HG02840 (cell line): Measurements from ENCODE around the gene APOBEC3B.
"Not testable (repeated sequence)": the region's sequence is repeated elsewhere in the genome, so short reads cannot be mapped to it uniquely, and the experiment has no call there.

Source experiments
- ATAC-seq: cut with Tn5 transposase; IDR thresholded peaks from one replicate; pipeline ENCODE4 v1.9.1; 2021; ENCODE audit warnings: mild to moderate bottlenecking, moderate library complexity, moderate number of reproducible peaks; ENCODE audit not compliant: unreplicated experiment, low FRiP score

The APOBEC3B gene

DNA sequence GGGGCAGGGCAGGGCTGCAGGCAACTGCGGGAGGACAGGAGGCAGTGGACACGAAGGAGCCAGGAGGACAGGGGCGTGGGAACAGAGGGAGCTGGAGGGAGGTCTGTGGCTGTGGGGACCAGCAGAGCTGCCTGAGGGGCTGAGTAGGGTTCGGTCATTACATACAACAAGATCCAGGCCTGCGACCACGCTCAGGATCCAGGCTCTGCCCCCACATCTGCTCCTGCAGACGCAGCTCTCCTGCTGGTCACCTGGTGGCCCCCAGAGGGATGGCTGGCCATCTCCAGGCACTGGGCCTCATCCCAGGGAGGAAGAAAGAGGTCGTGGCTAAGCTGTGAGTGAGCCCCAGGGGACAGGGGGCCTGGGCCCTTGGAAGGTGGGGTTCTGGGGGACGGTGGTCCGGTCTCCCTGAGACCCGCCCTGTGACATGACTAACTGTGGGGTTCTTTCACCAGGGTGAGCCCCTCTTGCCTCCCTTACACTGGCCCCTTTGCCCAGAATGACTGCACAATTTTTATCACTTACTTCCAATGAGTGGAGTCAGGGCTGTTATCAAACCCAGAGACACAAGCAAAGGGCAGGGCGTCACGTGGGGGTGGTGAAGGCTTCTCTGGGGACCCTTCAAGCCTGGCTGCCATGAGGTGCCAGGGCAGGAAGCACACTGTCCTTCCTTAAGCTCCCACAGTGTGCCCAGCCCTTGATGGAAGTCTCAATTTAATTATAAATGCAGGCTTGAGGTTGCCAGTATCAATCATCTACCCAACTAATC is 31.4 kb upstream of the APOBEC3B start:
- no peak for ATAC-seq

DNA sequence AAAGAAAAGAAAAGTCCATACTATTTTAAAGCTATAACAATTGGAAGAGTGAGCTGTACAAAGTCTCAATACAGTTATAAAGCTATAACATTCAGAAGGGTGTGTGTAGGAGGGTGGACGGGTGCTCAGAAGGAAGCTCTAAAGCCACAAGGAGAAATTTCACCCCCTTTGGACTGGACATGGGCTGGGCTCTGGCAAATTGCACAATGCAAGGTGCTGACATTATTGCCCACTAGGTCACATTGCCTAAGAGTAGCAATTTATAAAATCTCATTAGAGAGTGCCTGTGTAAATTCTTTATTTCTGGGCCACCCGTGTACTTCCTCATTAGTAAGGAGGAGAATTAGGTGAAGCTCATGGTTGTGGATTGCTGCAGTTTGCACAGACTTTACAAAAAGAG is 30.4 kb upstream of the APOBEC3B start:
- no peak for ATAC-seq

DNA sequence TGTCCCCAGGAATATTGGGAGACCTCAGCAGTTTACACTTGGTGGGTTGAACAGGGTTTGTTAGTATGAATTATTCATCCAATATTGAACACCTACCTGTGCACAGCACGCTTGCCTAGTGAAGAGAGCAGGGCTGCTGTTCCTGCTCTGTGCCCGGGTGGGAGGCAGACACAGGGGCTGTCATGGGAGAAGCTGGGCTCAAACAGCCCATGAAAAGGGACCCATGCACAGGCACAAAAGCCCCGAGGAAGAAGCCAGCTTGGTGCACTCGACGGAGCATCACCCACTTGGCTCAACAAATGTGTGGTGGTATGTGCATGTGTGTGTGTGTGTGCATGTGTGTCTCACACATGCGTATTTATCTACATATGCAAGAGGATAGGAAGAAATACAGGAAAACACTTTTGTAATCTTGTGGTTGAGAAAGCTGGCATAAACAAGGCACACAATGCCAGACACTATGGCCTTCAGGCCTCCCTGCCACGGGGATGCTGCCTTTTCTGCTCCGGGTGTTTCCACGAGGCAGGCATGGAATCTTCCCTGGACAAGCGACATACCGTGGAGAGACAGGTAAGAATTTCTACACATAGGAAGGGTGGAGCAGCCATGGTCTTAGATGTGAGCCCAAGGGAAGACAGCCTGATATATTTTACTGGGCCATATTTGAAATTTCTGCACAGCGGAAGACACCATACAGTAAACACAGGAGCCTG is 29.7 kb upstream of the APOBEC3B start:
- no peak for ATAC-seq

DNA sequence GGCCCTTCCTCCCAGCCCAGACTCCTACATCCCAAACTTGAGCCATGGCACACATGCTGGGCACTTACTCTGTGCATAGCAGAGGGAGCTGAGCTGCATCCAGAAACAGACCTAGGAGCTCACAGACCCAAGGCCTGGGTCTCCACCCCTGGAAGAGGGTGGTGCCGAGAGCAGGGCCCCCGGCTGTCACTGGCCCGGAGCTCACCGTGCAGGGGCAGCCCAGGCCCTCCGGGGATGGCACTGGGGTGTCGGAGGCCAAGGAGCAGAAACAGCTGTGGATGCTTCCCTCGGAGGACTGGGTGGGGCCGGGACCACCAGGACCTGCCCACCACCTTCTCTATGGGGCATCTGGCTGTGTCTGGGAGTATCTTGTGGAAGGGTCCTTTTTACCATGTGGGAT is 29.1 kb upstream of the APOBEC3B start:
- ATAC-seq = no peak

DNA sequence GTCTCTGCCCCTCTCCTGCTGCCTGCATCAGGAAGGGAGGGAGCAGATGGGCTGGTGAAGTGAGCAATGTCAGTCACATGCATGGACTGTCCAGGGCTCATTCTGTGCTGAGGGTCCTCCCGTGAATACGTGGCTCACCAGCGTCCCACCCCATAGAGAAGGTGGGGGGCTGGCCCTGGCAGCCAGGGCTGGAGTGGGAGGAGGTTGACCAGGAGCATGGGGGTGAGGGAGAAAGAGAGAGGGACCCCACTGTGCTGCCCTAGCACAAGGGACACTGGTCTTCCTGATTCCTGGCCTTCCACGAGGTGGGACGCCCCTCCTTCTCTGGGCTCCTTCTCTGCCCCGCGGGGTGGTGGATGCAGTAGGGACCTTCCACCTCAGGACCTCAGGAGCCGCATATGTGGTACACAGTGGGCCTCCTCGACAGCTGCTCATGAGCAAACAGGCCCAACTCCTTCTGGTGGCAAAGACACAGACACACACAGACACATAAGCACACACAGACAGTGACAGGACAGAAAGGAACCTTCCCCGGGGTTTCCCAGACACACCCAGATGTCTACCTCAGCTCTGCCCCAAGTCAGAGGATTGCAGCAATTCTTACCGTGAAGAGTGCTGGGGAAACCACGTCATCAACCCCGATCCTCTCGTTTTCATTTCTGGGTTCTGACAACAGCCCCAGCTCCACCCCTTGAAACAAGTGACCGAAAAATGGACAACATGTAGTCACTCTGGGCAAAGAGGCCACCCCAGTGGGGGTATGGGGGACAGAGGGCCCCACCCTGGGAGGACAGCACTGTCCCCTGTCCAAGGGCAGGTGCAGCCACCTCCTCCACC is 28.4 kb upstream of the APOBEC3B start:
- peak; percentile 59 for ATAC-seq

DNA sequence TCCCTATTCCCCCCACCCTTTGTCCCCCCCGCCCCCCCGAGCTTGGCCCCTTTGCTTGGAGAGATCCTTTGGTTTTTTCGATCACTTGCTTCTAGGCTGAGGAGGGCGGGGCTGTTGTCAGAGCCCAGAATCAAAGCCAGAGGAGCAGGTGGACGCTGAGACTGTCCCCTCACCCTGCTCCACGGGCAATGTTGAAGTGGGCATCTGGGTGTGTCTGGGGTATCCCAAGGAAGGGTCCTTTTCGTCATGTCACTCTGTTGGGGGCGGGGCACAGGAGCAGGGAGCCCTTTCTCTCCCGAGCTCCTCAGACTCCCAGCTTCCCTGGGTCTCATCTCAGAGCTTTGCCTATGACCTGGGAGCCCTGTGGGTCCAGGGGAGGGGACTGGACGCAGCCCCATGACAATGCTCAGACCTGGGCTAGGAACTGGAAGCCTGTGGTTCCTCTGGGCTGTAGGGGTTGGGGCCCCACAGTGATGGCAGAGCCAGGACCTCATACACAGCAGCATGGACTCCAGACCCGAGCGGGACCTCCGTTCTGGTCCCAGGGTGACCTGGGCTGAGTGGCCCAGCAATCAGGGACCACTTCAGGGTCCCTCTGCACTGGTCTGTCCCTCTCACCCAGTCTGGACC is 27.6 kb upstream of the APOBEC3B start:
- ATAC-seq = no peak

DNA sequence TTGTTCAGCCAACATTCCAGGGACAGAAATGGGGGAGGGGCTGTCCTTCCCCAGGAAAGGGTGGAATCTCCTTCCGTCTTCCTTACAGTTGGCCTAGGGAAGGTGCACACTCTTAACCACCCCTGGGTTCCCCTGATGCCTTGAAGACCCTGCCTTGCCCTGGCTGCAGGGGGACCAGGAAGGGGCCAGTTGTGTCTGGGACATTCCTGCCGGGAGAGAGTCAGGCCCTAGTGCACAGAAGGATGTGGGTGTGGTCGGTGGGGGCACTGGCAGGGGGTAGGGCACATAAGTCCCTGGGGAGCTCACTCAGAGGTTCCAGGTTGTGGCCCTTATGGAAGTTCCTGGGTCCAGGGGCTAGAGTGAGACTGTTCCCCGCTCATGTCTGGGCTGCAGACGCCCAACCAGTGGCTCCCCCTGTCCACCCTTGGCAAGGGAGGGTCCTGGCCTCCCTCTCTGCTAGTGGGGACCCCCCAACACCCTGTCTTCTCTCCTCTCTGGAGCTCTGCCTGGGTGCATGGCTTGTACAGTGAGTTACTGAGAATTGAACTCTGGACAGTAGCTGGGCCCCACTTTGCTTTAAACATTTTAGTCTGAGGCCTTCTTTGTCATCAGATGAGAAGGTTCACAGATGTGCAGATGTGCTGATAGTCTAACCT is 26.8 kb upstream of the APOBEC3B start:
- no peak for ATAC-seq

DNA sequence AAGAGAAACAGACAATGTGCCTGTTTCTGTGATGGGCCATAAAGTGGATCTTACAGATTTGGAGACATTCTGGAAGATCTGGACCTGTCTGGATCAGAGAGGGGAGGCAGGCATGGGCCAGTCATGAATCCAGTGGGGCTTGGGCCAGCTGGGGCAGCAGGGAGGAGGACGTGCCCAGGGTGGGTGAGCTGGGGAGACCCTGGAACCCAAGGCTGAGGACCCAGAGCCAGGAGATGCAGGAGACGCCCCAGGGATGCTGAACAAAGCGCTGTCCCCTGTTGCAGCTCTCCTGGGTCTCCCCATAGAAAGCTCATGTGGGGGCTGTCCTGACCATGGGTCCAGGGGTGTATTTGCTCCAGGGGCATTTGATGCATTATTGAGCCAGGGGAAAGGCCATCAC is 26.2 kb upstream of the APOBEC3B start:
- no peak for ATAC-seq

DNA sequence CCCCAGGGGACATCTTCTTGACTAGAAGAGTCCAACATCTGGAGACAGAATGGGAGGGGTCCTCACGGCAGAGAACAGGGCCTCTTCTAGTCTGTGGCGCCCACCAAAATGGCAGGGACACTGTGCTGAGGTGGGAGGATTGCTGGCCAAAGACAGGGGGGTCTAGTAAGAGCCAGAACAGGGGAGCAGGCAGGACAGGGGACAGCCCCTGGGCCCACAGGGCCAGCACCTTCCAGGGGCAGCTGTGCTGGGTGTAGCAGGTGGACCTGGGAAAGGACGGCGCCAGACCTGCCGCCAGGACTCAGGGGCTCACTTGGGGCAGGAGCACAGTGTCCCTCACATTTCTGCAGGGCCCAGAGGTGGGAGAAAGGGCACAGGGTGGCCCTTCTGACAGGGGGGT is 25.6 kb upstream of the APOBEC3B start:
- ATAC-seq = no peak

DNA sequence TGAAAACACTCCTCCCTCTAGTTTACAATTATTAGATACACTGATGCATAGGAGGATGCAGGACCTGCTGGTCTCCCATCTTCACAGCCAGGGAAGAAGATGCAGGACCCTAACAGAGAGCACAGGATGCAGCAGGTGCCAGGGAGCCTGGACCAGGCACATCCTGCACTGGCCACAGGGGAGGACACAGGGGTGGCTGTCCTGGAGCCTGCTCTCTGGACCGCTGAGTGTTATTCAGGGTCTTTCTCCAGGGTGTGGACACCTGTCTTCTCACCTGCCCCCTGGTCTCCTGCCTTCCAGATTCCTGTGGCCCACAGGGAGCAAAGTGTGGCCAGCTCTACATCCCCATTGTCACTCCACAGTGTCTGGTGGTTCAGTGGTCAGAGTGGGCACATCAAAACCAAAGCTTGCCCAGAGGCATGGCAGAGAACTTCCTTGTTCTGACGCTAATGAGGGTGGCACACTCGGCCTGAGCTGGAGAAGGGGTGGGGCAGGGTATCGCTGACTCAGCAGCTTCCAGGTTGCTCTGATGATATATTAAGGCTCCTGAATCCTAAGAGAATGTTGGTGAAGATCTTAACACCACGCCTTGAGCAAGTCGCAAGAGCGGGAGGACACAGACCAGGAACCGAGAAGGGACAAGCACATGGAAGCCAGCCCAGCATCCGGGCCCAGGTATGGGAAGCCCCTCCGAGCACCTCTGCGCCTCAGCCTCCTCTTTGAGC is 24.9 kb upstream of the APOBEC3B start, which contains the start of gene APOBEC3A:
TSS of gene APOBEC3A (plus strand) at position 564 of the 725 bp plus-strand sequence. CDS start at position 647, 83 bp downstream.
- ATAC-seq = no peak

DNA sequence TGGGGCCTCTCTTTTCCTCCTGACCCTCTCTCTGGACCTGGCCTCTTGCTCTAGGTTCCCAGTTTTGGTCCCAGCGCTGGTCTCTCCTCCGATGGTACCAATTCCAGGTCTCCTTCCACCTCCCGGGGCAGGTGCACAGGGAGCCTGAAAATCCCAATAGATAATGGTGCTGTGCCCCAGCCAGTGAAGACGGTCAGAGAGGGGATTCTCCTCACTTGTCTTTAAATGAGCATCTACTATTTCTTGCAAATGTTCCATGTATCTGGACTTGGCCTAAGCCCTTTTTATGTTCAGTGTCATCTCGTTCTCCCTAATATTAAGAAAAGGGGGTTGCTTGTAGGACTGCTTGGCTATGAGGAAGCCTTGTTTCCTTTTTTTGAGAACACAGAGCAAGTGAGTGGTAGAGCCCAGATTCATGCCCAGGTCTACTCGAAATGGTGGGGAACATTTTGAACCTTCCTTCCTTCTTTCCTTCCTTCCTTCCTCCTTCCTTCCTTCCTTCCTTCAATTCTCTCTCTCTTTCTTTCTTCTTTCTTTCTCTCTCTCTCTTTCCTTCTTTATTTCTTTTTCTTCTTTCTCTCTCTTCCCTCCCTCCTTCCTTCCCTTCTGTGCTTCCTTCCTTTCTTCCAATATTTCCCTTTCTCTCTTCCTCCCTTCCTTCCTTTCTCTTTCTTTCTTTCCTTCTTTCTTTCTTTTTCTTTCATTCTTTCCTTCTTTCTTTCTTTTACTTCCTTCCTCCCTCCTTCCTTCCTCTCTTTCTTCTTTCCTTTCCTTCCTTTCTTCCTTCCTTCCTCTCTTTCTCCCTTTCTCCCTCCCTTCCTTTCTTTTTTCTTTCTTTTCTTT is 24.1 kb upstream of the APOBEC3B start:
- ATAC-seq = no peak

DNA sequence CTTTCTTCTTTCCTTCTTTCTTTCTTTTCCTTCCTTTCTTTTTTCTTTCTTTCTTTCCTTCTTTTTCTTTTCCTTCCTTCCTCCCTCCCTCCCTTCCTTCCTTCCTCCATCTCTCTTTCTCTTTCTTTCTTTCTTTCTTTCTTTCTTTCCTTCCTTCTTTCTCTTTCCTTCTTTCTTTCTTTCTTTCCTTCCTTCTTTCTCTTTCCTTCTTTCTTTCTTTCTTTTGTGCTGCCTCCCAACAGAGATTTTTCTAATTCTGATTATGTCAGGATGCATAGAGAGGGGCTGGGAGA is 23.6 kb upstream of the APOBEC3B start:
- not testable (repeated sequence) for ATAC-seq

DNA sequence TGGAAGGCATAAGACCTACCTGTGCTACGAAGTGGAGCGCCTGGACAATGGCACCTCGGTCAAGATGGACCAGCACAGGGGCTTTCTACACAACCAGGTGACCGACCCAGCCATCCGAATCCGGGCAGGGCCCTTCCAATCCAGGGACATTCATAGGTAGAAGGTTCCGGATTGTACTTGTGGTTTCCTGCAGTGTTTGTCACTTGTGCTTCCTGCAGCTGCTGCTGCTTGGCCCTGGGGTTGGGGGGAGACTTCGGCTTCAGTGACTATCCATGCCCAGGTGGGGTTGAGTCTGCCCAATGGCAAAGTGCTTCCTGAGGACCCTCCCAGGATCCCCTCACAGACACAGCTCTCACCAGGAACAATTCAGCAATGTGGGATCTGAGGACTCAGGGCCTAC is 22.6 kb upstream of the APOBEC3B start:
- no peak for ATAC-seq

DNA sequence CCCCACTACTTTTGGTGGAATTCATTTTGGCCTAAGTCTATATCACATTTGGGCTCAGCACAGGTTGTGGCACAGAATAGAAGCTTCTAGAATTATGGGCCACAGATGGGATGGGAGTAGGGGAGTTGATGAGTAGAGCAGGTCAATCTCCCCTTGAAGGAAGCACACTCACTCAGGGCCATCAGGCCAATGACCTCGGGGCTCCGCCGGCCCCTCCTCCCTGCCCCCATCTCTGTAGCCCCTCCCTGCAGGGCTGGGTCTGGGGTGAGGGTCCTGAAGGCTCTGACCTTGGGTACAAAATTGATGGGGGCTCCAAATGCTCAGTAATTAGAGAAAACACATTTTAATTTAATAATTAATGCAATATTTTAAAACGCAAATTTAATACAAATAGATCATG is 21.5 kb upstream of the APOBEC3B start:
- ATAC-seq = not testable (repeated sequence)

DNA sequence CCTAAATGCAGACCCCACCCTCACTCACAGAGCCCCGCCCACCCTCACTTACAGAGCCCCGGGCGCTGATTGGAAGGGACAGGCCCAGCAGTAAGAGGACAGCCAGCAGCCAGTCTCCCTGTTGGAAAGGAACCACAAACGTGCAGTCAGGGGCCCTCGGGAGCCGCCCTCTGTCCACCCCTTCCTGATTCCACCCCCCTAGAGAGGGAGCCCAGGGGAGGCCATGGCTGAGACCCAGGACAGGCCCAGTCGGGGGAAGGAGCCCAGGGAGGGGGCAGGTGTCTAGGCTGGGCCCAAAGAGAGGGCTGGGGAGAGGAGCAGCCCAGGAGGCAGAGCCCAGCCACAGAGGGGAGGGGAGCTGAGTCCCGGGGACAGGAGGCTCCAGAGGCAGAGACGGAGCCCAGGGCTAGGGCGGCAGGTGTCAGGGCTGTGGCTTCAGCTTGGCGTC is 18.8 kb upstream of the APOBEC3B start:
- not testable (repeated sequence) for ATAC-seq

DNA sequence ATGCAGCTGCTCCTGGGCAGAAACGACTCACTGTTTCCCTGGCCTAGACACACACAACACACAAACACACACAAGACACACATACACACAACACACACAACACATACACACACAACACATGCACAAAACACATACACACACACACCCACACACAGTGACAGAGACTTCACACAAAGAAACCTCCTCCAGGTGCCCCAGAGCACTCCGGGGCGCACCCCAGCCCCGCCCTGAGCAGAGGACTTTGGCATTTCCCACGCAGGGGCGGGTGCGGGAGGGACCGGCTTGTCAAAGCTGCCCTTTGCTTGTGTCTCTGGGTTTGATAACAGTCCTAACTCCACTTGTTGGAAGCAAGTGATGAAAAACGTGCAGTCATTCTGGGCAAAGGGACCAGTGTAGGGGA is 18.3 kb upstream of the APOBEC3B start:
- no peak for ATAC-seq

DNA sequence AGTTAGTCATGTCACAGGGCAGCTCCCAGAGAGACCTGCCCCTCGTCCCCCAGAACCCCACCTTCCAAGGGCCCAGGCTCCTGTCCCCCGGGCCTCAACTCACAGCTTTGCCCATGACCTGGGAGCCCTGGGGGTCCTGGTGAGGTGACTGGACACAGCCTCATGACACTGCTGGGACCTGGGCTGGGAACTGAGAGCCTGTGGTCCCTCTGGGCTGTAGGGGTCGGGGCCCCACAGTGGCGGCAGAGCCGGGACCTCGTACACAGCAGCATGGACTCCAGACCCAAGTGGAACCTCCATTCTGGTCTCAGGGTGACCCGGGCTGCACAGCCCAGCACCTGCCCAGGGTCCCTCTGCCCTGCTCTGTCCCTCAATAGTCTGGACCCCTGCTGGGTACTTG is 17.8 kb upstream of the APOBEC3B start:
- no peak for ATAC-seq

DNA sequence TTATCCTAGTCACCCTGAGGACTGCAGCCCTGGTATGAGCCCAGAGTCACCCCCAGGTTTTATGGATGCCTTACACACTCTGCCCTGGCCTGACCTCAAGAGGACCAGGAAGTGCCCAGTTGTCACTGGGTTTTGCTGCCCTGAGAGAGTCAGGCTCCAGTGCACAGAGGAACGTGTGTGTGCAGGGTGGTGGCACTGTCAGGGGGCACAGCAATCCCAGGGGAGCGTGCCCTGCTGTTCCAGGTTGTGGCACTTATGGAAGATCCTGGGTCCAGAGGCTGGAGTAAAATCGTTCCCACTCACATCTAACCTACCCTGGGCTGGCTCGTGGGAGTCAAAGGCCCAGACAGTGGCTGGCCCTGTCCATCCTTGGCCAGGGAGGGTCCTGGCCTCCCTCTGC is 17.2 kb upstream of the APOBEC3B start:
- no peak for ATAC-seq
